IPS-18a (cell line): Measurements from ENCODE around the gene IL4.

Source experiments
- H3K27ac ChIP-seq: one replicate; pipeline ENCODE4 v1.5.1; 2013; ENCODE audit warnings: low read length
- H3K27me3 ChIP-seq: one replicate; pipeline ENCODE4 v1.6.1; 2013; ENCODE audit warnings: mild to moderate bottlenecking, low read length; ENCODE audit not compliant: control insufficient read depth, insufficient read depth
- H3K36me3 ChIP-seq: one replicate; pipeline ENCODE4 v1.6.1; 2013; ENCODE audit warnings: low read depth, low read length; ENCODE audit not compliant: control insufficient read depth
- H3K4me1 ChIP-seq: one replicate; pipeline ENCODE4 v1.6.1; 2013; ENCODE audit warnings: low read depth, low read length; ENCODE audit not compliant: control insufficient read depth
- H3K4me3 ChIP-seq: one replicate; pipeline ENCODE4 v1.5.1; 2013; ENCODE audit warnings: low read length
- H3K9ac ChIP-seq: one replicate; pipeline ENCODE4 v1.6.1; 2013; ENCODE audit warnings: mild to moderate bottlenecking, low read length, moderate library complexity
- H3K9me3 ChIP-seq: one replicate; pipeline ENCODE4 v1.6.1; 2013; ENCODE audit warnings: low read depth, low read length; ENCODE audit not compliant: control insufficient read depth

The IL4 gene

GRCh38 chr5:132659598-132660493 is 13.9 kb upstream of the IL4 start:
- Histone ChIP-seq H3K27ac (no peak overlapping the region), H3K9me3 (no peaks in the 10 kb centered on the region), H3K27me3 (peaks cover 29% of the 10 kb centered on the region), H3K4me1 (no peaks in the 10 kb centered on the region), H3K9ac (no peak overlapping the region), H3K36me3 (no peaks in the 10 kb centered on the region), H3K4me3 (no peak overlapping the region)

- H3K4me3 ChIP-seq, result no peak overlapping the region
- H3K27ac ChIP-seq, result no peak overlapping the region
- no peak overlapping the region for H3K9ac ChIP-seq
- peaks cover 13% of the 10 kb centered on the region for H3K27me3 ChIP-seq
- no peaks in the 10 kb centered on the region for H3K4me1 ChIP-seq
- no peaks in the 10 kb centered on the region for H3K9me3 ChIP-seq
- H3K36me3 ChIP-seq, result no peaks in the 10 kb centered on the region
These were observed 12.4 kb upstream of the IL4 start for GRCh38 chr5:132661231-132662003.

GRCh38 chr5:132662004-132662401 is 11.8 kb upstream of the IL4 start:
- no peaks in the 10 kb centered on the region for H3K4me1 ChIP-seq
- no peak overlapping the region for H3K9ac ChIP-seq
- H3K27ac ChIP-seq, result no peak overlapping the region
- H3K4me3 ChIP-seq, result no peak overlapping the region
- H3K27me3 ChIP-seq, result peaks cover 7% of the 10 kb centered on the region
- H3K9me3 ChIP-seq, result no peaks in the 10 kb centered on the region
- no peaks in the 10 kb centered on the region for H3K36me3 ChIP-seq

GRCh38 chr5:132662925-132663770 is 10.6 kb upstream of the IL4 start:
- Histone ChIP-seq H3K4me3 (no peak overlapping the region), H3K27ac (no peak overlapping the region), H3K9me3 (no peaks in the 10 kb centered on the region), H3K27me3 (no peaks in the 10 kb centered on the region), H3K36me3 (no peaks in the 10 kb centered on the region), H3K4me1 (no peaks in the 10 kb centered on the region), H3K9ac (no peak overlapping the region)

GRCh38 chr5:132663771-132664695 is 9.8 kb upstream of the IL4 start:
- Histone ChIP-seq H3K27me3 (no peaks in the 10 kb centered on the region), H3K9ac (no peak overlapping the region), H3K9me3 (no peaks in the 10 kb centered on the region), H3K36me3 (no peaks in the 10 kb centered on the region), H3K27ac (no peak overlapping the region), H3K4me1 (no peaks in the 10 kb centered on the region), H3K4me3 (no peak overlapping the region)

- Histone ChIP-seq H3K36me3 (no peaks in the 10 kb centered on the region), H3K27me3 (no peaks in the 10 kb centered on the region), H3K4me1 (no peaks in the 10 kb centered on the region), H3K9ac (no peak overlapping the region), H3K4me3 (no peak overlapping the region), H3K9me3 (no peaks in the 10 kb centered on the region), H3K27ac (no peak overlapping the region)
These were observed 9.0 kb upstream of the IL4 start for GRCh38 chr5:132664696-132665209.

- no peaks in the 10 kb centered on the region for H3K9me3 ChIP-seq
- no peaks in the 10 kb centered on the region for H3K4me1 ChIP-seq
- H3K4me3 ChIP-seq, result no peak overlapping the region
- no peak overlapping the region for H3K9ac ChIP-seq
- no peaks in the 10 kb centered on the region for H3K36me3 ChIP-seq
- H3K27ac ChIP-seq, result no peak overlapping the region
- no peaks in the 10 kb centered on the region for H3K27me3 ChIP-seq
These were observed 8.2 kb upstream of the IL4 start for GRCh38 chr5:132665574-132666080.

GRCh38 chr5:132666310-132667123 is 7.3 kb upstream of the IL4 start:
- no peak overlapping the region for H3K9ac ChIP-seq
- H3K4me3 ChIP-seq, result no peak overlapping the region
- H3K4me1 ChIP-seq, result no peaks in the 10 kb centered on the region

GRCh38 chr5:132667309-132667708 is 6.5 kb upstream of the IL4 start:
- Histone ChIP-seq H3K4me3 (no peak overlapping the region), H3K27me3 (no peaks in the 10 kb centered on the region), H3K27ac (no peak overlapping the region), H3K9me3 (no peaks in the 10 kb centered on the region), H3K36me3 (no peaks in the 10 kb centered on the region), H3K4me1 (no peaks in the 10 kb centered on the region), H3K9ac (no peak overlapping the region)

More at GRCh38 chr5:132666310-132667123, 7.3 kb upstream of the IL4 start:
- Histone ChIP-seq H3K9me3 (no peaks in the 10 kb centered on the region), H3K27ac (no peak overlapping the region), H3K36me3 (no peaks in the 10 kb centered on the region), H3K27me3 (no peaks in the 10 kb centered on the region)
